ENCODE results near the gene VPS13D. TPM values are rescaled to one million over a fixed set of nuclear protein-coding genes. Genes with fewer than 3 reads are reported as not detected.

VPS13D gene
- total RNA-seq, 1 experiment from 2014 or later, result 20.2 TPM

DNA sequence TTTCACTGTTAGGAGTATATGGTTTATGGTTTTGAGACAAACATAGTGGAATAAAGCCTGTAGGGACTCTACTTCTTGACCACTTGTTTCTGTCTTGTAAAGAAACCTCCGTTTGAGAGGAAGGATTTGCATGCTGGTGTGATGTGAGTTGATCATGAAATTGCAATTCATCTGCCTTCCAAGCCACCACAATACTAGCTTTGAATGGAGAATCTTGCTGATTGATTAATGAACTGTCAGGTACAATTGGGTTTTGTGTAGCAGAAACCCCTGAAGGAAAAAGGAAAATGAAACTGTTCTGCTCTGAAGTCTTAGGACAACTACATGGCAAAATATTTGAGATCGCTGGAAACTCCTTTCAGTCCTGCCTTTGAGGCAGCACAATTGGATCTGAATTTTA lies 90.7 kb downstream of the VPS13D start:
- Histone ChIP-seq H3K4me2 (ENCODE audit: insufficient read depth, insufficient read length, low read length) (no peak overlapping the region), H4K91ac (ENCODE audit: insufficient read length, low read depth, low read length) (no peak overlapping the region), H4K20me1 (ENCODE audit: control insufficient read depth, insufficient read depth, insufficient read length) (no peaks in the 10 kb centered on the region), H3K27ac (ENCODE audit: insufficient read length, low read depth, low read length) (no peak overlapping the region), H2AK5ac (ENCODE audit: insufficient read length, low read length) (no peak overlapping the region), H2BK15ac (ENCODE audit: low read depth, low read length) (no peak overlapping the region), H3K18ac (ENCODE audit: insufficient read length, low read depth, low read length) (no peak overlapping the region), H2AFZ (ENCODE audit: low read length) (no peak overlapping the region), H2BK20ac (ENCODE audit: low read depth, low read length, poor library complexity, severe bottlenecking) (no peak overlapping the region), H2BK12ac (ENCODE audit: insufficient read length, low read depth, low read length) (no peak overlapping the region), H4K5ac (ENCODE audit: insufficient read length, low read depth, low read length) (no peak overlapping the region), H3K4me1 (ENCODE audit: insufficient read depth, low read length) (no peaks in the 10 kb centered on the region), H2BK5ac (ENCODE audit: insufficient read length, low read length) (no peak overlapping the region), H3K27me3 (ENCODE audit: insufficient read depth, low read length) (no peaks in the 10 kb centered on the region), H3K14ac (ENCODE audit: insufficient read depth, low read length) (no peak overlapping the region), H2BK120ac (ENCODE audit: low read depth, low read length, poor library complexity, severe bottlenecking) (no peak overlapping the region), H3K9me3 (ENCODE audit: control insufficient read depth, low read depth, low read length) (no peaks in the 10 kb centered on the region), H4K8ac (replicated peaks; ENCODE audit: insufficient read length, low read depth, low read length) (no peak overlapping the region), H3K56ac (ENCODE audit: insufficient read length, low read depth, low read length) (no peak overlapping the region), H3K79me1 (ENCODE audit: insufficient read depth, low read depth, low read length, poor library complexity, severe bottlenecking) (no peaks in the 10 kb centered on the region), H3K23ac (ENCODE audit: insufficient read length, low read depth, low read length) (no peak overlapping the region), H3K9ac (ENCODE audit: extremely low read depth, insufficient read length, low read length) (no peak overlapping the region), H3K79me2 (ENCODE audit: insufficient read depth, low read length) (no peaks in the 10 kb centered on the region), H3K23me2 (ENCODE audit: insufficient read length, low read depth, low read length, poor library complexity, severe bottlenecking) (no peaks in the 10 kb centered on the region), H3T11ph (ENCODE audit: low read length) (no peak overlapping the region), H3K4ac (ENCODE audit: low read depth, low read length) (no peak overlapping the region)
- no peak for DNase-seq
- Mint-ChIP-seq H3K9me3 (no peaks in the 10 kb centered on the region), H3K36me3 (ENCODE audit: insufficient read depth in 1 of 3, low read depth in 3 of 3) (peaks cover 5 to 35% (median 14%) of the 10 kb centered on the region in 3 experiments; a peak in 6 of 7 replicates), H3K27me3 (ENCODE audit: low read depth) (no peaks in the 10 kb centered on the region), H3K4me3 (no peak overlapping the region), H3K27ac (no peak overlapping the region), H3K4me1 (peaks cover 8 to 10% of the 10 kb centered on the region in 2 experiments)
- TF ChIP-seq, protein P1, sequence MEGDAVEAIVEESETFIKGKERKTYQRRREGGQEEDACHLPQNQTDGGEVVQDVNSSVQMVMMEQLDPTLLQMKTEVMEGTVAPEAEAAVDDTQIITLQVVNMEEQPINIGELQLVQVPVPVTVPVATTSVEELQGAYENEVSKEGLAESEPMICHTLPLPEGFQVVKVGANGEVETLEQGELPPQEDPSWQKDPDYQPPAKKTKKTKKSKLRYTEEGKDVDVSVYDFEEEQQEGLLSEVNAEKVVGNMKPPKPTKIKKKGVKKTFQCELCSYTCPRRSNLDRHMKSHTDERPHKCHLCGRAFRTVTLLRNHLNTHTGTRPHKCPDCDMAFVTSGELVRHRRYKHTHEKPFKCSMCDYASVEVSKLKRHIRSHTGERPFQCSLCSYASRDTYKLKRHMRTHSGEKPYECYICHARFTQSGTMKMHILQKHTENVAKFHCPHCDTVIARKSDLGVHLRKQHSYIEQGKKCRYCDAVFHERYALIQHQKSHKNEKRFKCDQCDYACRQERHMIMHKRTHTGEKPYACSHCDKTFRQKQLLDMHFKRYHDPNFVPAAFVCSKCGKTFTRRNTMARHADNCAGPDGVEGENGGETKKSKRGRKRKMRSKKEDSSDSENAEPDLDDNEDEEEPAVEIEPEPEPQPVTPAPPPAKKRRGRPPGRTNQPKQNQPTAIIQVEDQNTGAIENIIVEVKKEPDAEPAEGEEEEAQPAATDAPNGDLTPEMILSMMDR (conservative IDR thresholded peaks at IDR 0.05), result no peak
- WGBS (ENCODE audit: extremely low coverage, insufficient read length, low lambda C conversion rate), result no CpG with 5 or more reads among the region's 2 CpGs

All from H9 (cell line).